GM12864 (cell line): Measurements from ENCODE around the gene MRPL45.

ENCODE experiments used
- DNase-seq: peaks from one replicate; pipeline ENCODE4 v3.0.0-alpha.2; 2011; ENCODE audit warnings: low read depth
- H3K4me3 ChIP-seq: 2 replicates; pipeline ENCODE4 v1.5.1; 2011; ENCODE audit warnings: mild to moderate bottlenecking, low read depth, low read length, control low read depth
- CTCF ChIP-seq: IDR thresholded peaks from 2 replicates; pipeline ENCODE4 v1.5.1; 2011; ENCODE audit warnings: low read depth, mild to moderate bottlenecking, moderate library complexity, low read length, control low read depth, inconsistent platforms; ENCODE audit errors: missing control alignments

The MRPL45 gene

GRCh38 chr17:38325221-38325851 is 28.4 kb downstream of the MRPL45 start:
- DNase-seq: no peak
- H3K4me3 ChIP-seq: no peak overlapping the region
- TF ChIP-seq CTCF: no peak

- H3K4me3 ChIP-seq: no peak overlapping the region
- DNase-seq: no peak
- TF ChIP-seq CTCF: no peak
Observed at GRCh38 chr17:38326996-38327792, 30.2 kb downstream of the MRPL45 start.

GRCh38 chr17:38327936-38328335 is 31.0 kb downstream of the MRPL45 start:
- H3K4me3 ChIP-seq: no peak overlapping the region
- TF ChIP-seq CTCF: no peak
- DNase-seq: no peak

GRCh38 chr17:38328620-38329019 is 31.7 kb downstream of the MRPL45 start:
- H3K4me3 ChIP-seq: no peak overlapping the region
- DNase-seq: no peak
- no peak for TF ChIP-seq CTCF

GRCh38 chr17:38329284-38329683 is 32.3 kb downstream of the MRPL45 start:
- no peak for TF ChIP-seq CTCF
- DNase-seq: no peak
- H3K4me3 ChIP-seq: no peak overlapping the region

GRCh38 chr17:38329808-38330730 is 33.1 kb downstream of the MRPL45 start:
- no peak overlapping the region for H3K4me3 ChIP-seq
- DNase-seq: no peak
- TF ChIP-seq CTCF: no peak
